GM23338 (cell line): Measurements from ENCODE around the gene AGXT2. TPM values are rescaled to one million over a fixed set of nuclear protein-coding genes. Genes with fewer than 3 reads are reported as not detected.

Experiments
- ATAC-seq: fragments of 200-7000 bp; cut with Tn5 transposase; 3 replicates; pipeline ENCODE4 v1.9.1; 2020
- DNase-seq: peaks from one replicate; pipeline ENCODE4 v3.0.0-alpha.2; 2015; ENCODE audit warnings: low spot score
- H2AFZ ChIP-seq: fragments of 200-600 bp; sonication (generic); 2 replicates; pipeline ENCODE4 v1.8.0; 2016; ENCODE audit warnings: antibody characterized with exemption, mild to moderate bottlenecking, moderate library complexity
- H3F3A ChIP-seq: fragments of 200-600 bp; sonication (generic); replicated peaks from 2 replicates; pipeline ENCODE4 v1.8.0; 2017; ENCODE audit warnings: antibody characterized with exemption, mixed run types, low read depth
- H3K27ac ChIP-seq: fragments of 200-600 bp; sonication (generic); 2 replicates; pipeline ENCODE4 v1.6.1; 2016; ENCODE audit warnings: low read depth
- H3K27me3 ChIP-seq: fragments of 200-600 bp; sonication (generic); 2 replicates; pipeline ENCODE4 v1.8.0; 2016; ENCODE audit warnings: mild to moderate bottlenecking, mixed run types, moderate library complexity; ENCODE audit not compliant: insufficient read depth
- H3K36me3 ChIP-seq: fragments of 200-600 bp; sonication (generic); 2 replicates; pipeline ENCODE4 v1.8.0; 2016; ENCODE audit warnings: mild to moderate bottlenecking; ENCODE audit not compliant: insufficient read depth
- H3K4me1 ChIP-seq: fragments of 200-600 bp; sonication (generic); 2 replicates; pipeline ENCODE4 v1.8.0; 2016; ENCODE audit warnings: mild to moderate bottlenecking, moderate library complexity; ENCODE audit not compliant: insufficient read depth
- H3K4me2 ChIP-seq: fragments of 200-600 bp; sonication (generic); 2 replicates; pipeline ENCODE4 v1.7.1; 2017; ENCODE audit warnings: mixed run types
- H3K4me3 ChIP-seq: fragments of 200-600 bp; sonication (generic); 2 replicates; pipeline ENCODE4 v1.6.1; 2016; ENCODE audit warnings: mixed run types
- H3K79me2 ChIP-seq: fragments of 200-600 bp; sonication (generic); replicated peaks from 2 replicates; pipeline ENCODE4 v1.8.0; 2017; ENCODE audit warnings: mild to moderate bottlenecking; ENCODE audit not compliant: insufficient read depth
- H3K9me2 ChIP-seq: fragments of 200-600 bp; sonication (generic); 2 replicates; pipeline ENCODE4 v1.8.0; 2017; ENCODE audit not compliant: insufficient read depth
- H4K20me1 ChIP-seq: fragments of 200-600 bp; sonication (generic); replicated peaks from 2 replicates; pipeline ENCODE4 v1.8.0; 2017; ENCODE audit warnings: mild to moderate bottlenecking; ENCODE audit not compliant: insufficient read depth
- H3K27ac Mint-ChIP-seq: 2 replicates; pipeline ENCODE4 v1.8.0; 2020; ENCODE audit warnings: inconsistent platforms, mild to moderate bottlenecking, moderate library complexity, mixed read lengths
- H3K27me3 Mint-ChIP-seq: 3 replicates; pipeline ENCODE4 v1.8.0; 2022; ENCODE audit warnings: low read depth, mild to moderate bottlenecking, moderate library complexity, mixed read lengths, inconsistent platforms; ENCODE audit not compliant: insufficient read depth, poor library complexity
- H3K36me3 Mint-ChIP-seq: 3 replicates; pipeline ENCODE4 v1.8.0; 2021; ENCODE audit warnings: low read depth, mild to moderate bottlenecking, inconsistent platforms, moderate library complexity, mixed read lengths
- H3K4me1 Mint-ChIP-seq: 3 replicates; pipeline ENCODE4 v1.8.0; 2020; ENCODE audit warnings: mild to moderate bottlenecking, inconsistent platforms, mixed read lengths
- H3K4me3 Mint-ChIP-seq: 3 replicates; pipeline ENCODE4 v1.8.0; 2021; ENCODE audit warnings: moderate library complexity, mild to moderate bottlenecking, inconsistent platforms, mixed read lengths
- H3K9me3 Mint-ChIP-seq: 3 replicates; pipeline ENCODE4 v1.8.0; 2020; ENCODE audit warnings: moderate library complexity, mild to moderate bottlenecking, inconsistent platforms, mixed read lengths
- CREB1 ChIP-seq: fragments of 250-450 bp; sonication (Bioruptor Pico); IDR thresholded peaks from 2 replicates; pipeline ENCODE4 v1.5.0; 2020; ENCODE audit warnings: low read depth, mild to moderate bottlenecking, moderate library complexity
- EZH2 ChIP-seq: fragments of 200-600 bp; sonication (generic); IDR thresholded peaks from one replicate; pipeline ENCODE4 v1.8.0; 2017; ENCODE audit warnings: antibody characterized with exemption, mild to moderate bottlenecking, low read depth; ENCODE audit not compliant: unreplicated experiment
- JUNB ChIP-seq: IDR thresholded peaks from one replicate; pipeline ENCODE4 v1.6.1; 2016; ENCODE audit warnings: antibody characterized with exemption; ENCODE audit not compliant: unreplicated experiment
- POLR2AphosphoS5 ChIP-seq: IDR thresholded peaks from 2 replicates; pipeline ENCODE4 v1.6.1; 2016; ENCODE audit warnings: antibody characterized with exemption, low read depth
- STAT1 ChIP-seq: IDR thresholded peaks from one replicate; pipeline ENCODE4 v1.6.1; 2016; ENCODE audit warnings: antibody characterized with exemption; ENCODE audit not compliant: unreplicated experiment
- polyA plus RNA-seq: library from polyadenylated mRNA; unstranded; fragments of >200 nt; fragmentation: Nextera tagmentation; extraction: Ambion mirVana; gene quantifications from 2 replicates; pipeline ENCODE4 v1.2.1, GENCODE V29; 2016
- total RNA-seq: library from RNA; depleted of rRNA; stranded (reverse); fragments of >200 nt; shearing (Covaris generic); gene quantifications from 2 replicates; pipeline ENCODE4 v1.2.3, GENCODE V29; 2014
- TF ChIP-seq, protein P1 (sequence below), 2 experiments: fragments of 200-600 bp in 1 of 2; sonication (generic) in 1 of 2; conservative IDR thresholded peaks; 2 replicates each; pipeline versions ENCODE4 v1.5.1 to v1.6.1; 2016 to 2017; ENCODE audit warnings: antibody characterized with exemption in 2 of 2, low read depth in 2 of 2, mild to moderate bottlenecking in 2 of 2, moderate library complexity in 1 of 2
- TF ChIP-seq, protein P2 (sequence below): IDR thresholded peaks from one replicate; pipeline ENCODE4 v1.6.1; 2018; ENCODE audit warnings: antibody characterized with exemption; ENCODE audit not compliant: unreplicated experiment
- TF ChIP-seq, protein P3 (sequence below): IDR thresholded peaks from 2 replicates; pipeline ENCODE4 v1.6.1; 2016; ENCODE audit warnings: antibody characterized with exemption

Gene AGXT2
- total and polyA plus RNA-seq, 2 experiments from 2014 or later, result not detected

- peaks cover 2% of the 10 kb centered on the region for H3K4me1 ChIP-seq
Observed at GRCh38 chr5:35061211-35061770, 13.5 kb upstream of the AGXT2 start.

DNA sequence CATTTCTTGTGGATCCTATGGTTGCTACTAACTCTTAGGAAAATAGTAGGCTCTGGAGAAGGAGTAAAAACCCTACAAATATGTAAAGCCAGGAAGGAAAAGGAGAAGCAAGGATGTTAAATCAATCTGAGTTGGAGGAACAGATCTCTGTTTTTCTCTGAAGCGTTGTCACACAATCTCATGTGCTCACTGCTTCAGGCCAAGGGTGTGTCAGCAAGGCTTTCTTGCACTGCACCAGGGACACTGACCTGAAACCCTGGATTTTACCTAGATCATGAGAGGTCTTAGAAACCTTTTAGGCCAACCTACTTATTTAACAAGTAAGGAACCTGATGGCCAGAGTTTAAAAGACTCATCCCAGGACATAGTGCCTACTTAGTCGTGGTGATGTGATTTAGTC is 12.5 kb upstream of the AGXT2 start:
- no peaks in the 10 kb centered on the region for H3K27me3 Mint-ChIP-seq

More at GRCh38 chr5:35061211-35061770, 13.5 kb upstream of the AGXT2 start:
- Mint-ChIP-seq H3K9me3 (no peaks in the 10 kb centered on the region), H3K4me1 (peaks cover 5% of the 10 kb centered on the region; the same call in 2 of the 3 replicates), H3K36me3 (no peaks in the 10 kb centered on the region), H3K27ac (no peak overlapping the region), H3K27me3 (peaks cover under 1% of the 10 kb centered on the region), H3K4me3 (no peak overlapping the region)
- no peak for TF ChIP-seq EZH2
- no peak overlapping the region for H3K4me2 ChIP-seq
- DNase-seq (no peak), ATAC-seq (no peak)
- no peaks in the 10 kb centered on the region for H3K27me3 ChIP-seq
- H3K36me3 ChIP-seq, result no peaks in the 10 kb centered on the region
- H3K9me2 ChIP-seq, result no peaks in the 10 kb centered on the region
- no peak overlapping the region for H2AFZ ChIP-seq
- no peak overlapping the region for H3K4me3 ChIP-seq
- H3K27ac ChIP-seq, result no peak overlapping the region
- no peaks in the 10 kb centered on the region for H4K20me1 ChIP-seq
- H3K79me2 ChIP-seq, result no peaks in the 10 kb centered on the region
- H3F3A ChIP-seq, result no peaks in the 10 kb centered on the region

More for the DNA sequence above, 12.5 kb upstream of the AGXT2 start:
- H3K4me1 ChIP-seq, result peaks cover 12% of the 10 kb centered on the region
- H3K4me2 ChIP-seq, result no peak overlapping the region
- Mint-ChIP-seq H3K9me3 (no peaks in the 10 kb centered on the region), H3K4me3 (no peak overlapping the region), H3K27ac (no peak overlapping the region), H3K36me3 (no peaks in the 10 kb centered on the region), H3K4me1 (peaks cover 12% of the 10 kb centered on the region; the same call in 2 of the 3 replicates)
- H2AFZ ChIP-seq, result no peak overlapping the region
- no peak overlapping the region for H3K27ac ChIP-seq
- H3K9me2 ChIP-seq, result no peaks in the 10 kb centered on the region
- TF ChIP-seq, protein P1, sequence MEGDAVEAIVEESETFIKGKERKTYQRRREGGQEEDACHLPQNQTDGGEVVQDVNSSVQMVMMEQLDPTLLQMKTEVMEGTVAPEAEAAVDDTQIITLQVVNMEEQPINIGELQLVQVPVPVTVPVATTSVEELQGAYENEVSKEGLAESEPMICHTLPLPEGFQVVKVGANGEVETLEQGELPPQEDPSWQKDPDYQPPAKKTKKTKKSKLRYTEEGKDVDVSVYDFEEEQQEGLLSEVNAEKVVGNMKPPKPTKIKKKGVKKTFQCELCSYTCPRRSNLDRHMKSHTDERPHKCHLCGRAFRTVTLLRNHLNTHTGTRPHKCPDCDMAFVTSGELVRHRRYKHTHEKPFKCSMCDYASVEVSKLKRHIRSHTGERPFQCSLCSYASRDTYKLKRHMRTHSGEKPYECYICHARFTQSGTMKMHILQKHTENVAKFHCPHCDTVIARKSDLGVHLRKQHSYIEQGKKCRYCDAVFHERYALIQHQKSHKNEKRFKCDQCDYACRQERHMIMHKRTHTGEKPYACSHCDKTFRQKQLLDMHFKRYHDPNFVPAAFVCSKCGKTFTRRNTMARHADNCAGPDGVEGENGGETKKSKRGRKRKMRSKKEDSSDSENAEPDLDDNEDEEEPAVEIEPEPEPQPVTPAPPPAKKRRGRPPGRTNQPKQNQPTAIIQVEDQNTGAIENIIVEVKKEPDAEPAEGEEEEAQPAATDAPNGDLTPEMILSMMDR (conservative IDR thresholded peaks at IDR 0.05; ENCODE audit: low read depth in 2 of 2), result no peak
- TF ChIP-seq CREB1 (CRISPR knock-in tag) (no peak), POLR2AphosphoS5 (no peak), JUNB (no peak), STAT1 (no peak), EZH2 (no peak)
- TF ChIP-seq, protein P2, sequence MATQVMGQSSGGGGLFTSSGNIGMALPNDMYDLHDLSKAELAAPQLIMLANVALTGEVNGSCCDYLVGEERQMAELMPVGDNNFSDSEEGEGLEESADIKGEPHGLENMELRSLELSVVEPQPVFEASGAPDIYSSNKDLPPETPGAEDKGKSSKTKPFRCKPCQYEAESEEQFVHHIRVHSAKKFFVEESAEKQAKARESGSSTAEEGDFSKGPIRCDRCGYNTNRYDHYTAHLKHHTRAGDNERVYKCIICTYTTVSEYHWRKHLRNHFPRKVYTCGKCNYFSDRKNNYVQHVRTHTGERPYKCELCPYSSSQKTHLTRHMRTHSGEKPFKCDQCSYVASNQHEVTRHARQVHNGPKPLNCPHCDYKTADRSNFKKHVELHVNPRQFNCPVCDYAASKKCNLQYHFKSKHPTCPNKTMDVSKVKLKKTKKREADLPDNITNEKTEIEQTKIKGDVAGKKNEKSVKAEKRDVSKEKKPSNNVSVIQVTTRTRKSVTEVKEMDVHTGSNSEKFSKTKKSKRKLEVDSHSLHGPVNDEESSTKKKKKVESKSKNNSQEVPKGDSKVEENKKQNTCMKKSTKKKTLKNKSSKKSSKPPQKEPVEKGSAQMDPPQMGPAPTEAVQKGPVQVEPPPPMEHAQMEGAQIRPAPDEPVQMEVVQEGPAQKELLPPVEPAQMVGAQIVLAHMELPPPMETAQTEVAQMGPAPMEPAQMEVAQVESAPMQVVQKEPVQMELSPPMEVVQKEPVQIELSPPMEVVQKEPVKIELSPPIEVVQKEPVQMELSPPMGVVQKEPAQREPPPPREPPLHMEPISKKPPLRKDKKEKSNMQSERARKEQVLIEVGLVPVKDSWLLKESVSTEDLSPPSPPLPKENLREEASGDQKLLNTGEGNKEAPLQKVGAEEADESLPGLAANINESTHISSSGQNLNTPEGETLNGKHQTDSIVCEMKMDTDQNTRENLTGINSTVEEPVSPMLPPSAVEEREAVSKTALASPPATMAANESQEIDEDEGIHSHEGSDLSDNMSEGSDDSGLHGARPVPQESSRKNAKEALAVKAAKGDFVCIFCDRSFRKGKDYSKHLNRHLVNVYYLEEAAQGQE, result no peak
- TF ChIP-seq, protein P3, sequence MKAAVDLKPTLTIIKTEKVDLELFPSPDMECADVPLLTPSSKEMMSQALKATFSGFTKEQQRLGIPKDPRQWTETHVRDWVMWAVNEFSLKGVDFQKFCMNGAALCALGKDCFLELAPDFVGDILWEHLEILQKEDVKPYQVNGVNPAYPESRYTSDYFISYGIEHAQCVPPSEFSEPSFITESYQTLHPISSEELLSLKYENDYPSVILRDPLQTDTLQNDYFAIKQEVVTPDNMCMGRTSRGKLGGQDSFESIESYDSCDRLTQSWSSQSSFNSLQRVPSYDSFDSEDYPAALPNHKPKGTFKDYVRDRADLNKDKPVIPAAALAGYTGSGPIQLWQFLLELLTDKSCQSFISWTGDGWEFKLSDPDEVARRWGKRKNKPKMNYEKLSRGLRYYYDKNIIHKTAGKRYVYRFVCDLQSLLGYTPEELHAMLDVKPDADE, result no peak
- DNase-seq (no peak), ATAC-seq (no peak)
- no peaks in the 10 kb centered on the region for H4K20me1 ChIP-seq
- H3K79me2 ChIP-seq, result no peaks in the 10 kb centered on the region
- H3F3A ChIP-seq, result no peaks in the 10 kb centered on the region
- H3K27me3 ChIP-seq, result no peaks in the 10 kb centered on the region
- no peaks in the 10 kb centered on the region for H3K36me3 ChIP-seq
- H3K4me3 ChIP-seq, result no peak overlapping the region
